HUES64 (cell line): ENCODE measurements around the gene RTF1.
A peak's percentile ranks its signal among the peaks of the same experiment; 100 is the strongest.

Experiments
- H3K27ac ChIP-seq: 2 replicates; pipeline ENCODE4 v1.7.0; 2013; ENCODE audit warnings: low read depth, low read length, inconsistent platforms
- H3K27me3 ChIP-seq: 2 replicates; pipeline ENCODE4 v1.6.1; 2013; ENCODE audit warnings: mild to moderate bottlenecking, low read length; ENCODE audit not compliant: insufficient read depth
- H3K36me3 ChIP-seq: 2 replicates; pipeline ENCODE4 v1.6.1; 2013; ENCODE audit warnings: mild to moderate bottlenecking, low read length; ENCODE audit not compliant: insufficient read depth
- H3K4me1 ChIP-seq: 2 replicates; pipeline ENCODE4 v1.6.1; 2013; ENCODE audit warnings: mild to moderate bottlenecking, low read length, moderate library complexity; ENCODE audit not compliant: insufficient read depth
- H3K4me3 ChIP-seq: 2 replicates; pipeline ENCODE4 v1.5.1; 2013; ENCODE audit warnings: mild to moderate bottlenecking, low read length, moderate library complexity
- H3K9ac ChIP-seq: 2 replicates; pipeline ENCODE4 v1.6.1; 2013; ENCODE audit warnings: mild to moderate bottlenecking, low read depth, low read length
- H3K9me3 ChIP-seq: 2 replicates; pipeline ENCODE4 v1.6.1; 2013; ENCODE audit warnings: low read depth, low read length; ENCODE audit not compliant: insufficient read depth
- WGBS: fragments of 150-250, 120-280 bp; methylation state at CpG from one replicate; pipeline ENCODE4 v1.1.7; 2013; ENCODE audit warnings: missing lambda C conversion rate; 5-methylcytosine and 5-hydroxymethylcytosine counted together

The RTF1 gene

GRCh38 chr15:41501191-41501917, 84.5 kb downstream of the RTF1 start:
- no peaks in the 10 kb centered on the region for H3K9me3 ChIP-seq
- H3K4me3 ChIP-seq, result peak overlapping the region; percentile 45
- no peak overlapping the region for H3K9ac ChIP-seq
- H3K27me3 ChIP-seq, result peaks cover 100% of the 10 kb centered on the region
- WGBS, result 3% methylated on average over 56 of the region's 56 CpGs
- no peak overlapping the region for H3K27ac ChIP-seq
- 0 out of 2 replicates have a peak, but pooled peaks cover 2% of the 10 kb centered on the region for H3K4me1 ChIP-seq
- no peaks in the 10 kb centered on the region for H3K36me3 ChIP-seq

- Histone ChIP-seq H3K4me3 (peak overlapping the region; percentile 45), H3K9ac (no peak overlapping the region)
Observed at GRCh38 chr15:41501931-41502794, 85.3 kb downstream of the RTF1 start.

GRCh38 chr15:41502795-41503668, 86.1 kb downstream of the RTF1 start:
- H3K9me3 ChIP-seq, result no peaks in the 10 kb centered on the region
- H3K9ac ChIP-seq, result no peak overlapping the region
- H3K27ac ChIP-seq, result no peak overlapping the region
- H3K4me1 ChIP-seq, result 0 out of 2 replicates have a peak, but pooled peaks cover 2% of the 10 kb centered on the region
- H3K4me3 ChIP-seq, result peak overlapping the region; percentile 45
- H3K27me3 ChIP-seq, result peaks cover 98% of the 10 kb centered on the region
- 10% methylated on average over 54 of the region's 54 CpGs for WGBS
- no peaks in the 10 kb centered on the region for H3K36me3 ChIP-seq

More at GRCh38 chr15:41501931-41502794, 85.3 kb downstream of the RTF1 start:
- 3% methylated on average over 64 of the region's 64 CpGs for WGBS
- Histone ChIP-seq H3K4me1 (0 out of 2 replicates have a peak, but pooled peaks cover 2% of the 10 kb centered on the region), H3K27ac (no peak overlapping the region), H3K36me3 (no peaks in the 10 kb centered on the region), H3K9me3 (no peaks in the 10 kb centered on the region), H3K27me3 (peaks cover 98% of the 10 kb centered on the region)

GRCh38 chr15:41503669-41504010, 86.7 kb downstream of the RTF1 start:
- Histone ChIP-seq H3K9me3 (no peaks in the 10 kb centered on the region), H3K27me3 (peaks cover 98% of the 10 kb centered on the region), H3K4me3 (no peak overlapping the region), H3K4me1 (0 out of 2 replicates have a peak, but pooled peaks cover 2% of the 10 kb centered on the region), H3K36me3 (no peaks in the 10 kb centered on the region), H3K9ac (no peak overlapping the region), H3K27ac (no peak overlapping the region)
- WGBS, result 75% methylated on average over 5 of the region's 5 CpGs

GRCh38 chr15:41504751-41505492, 88.0 kb downstream of the RTF1 start:
- H3K4me1 ChIP-seq, result 0 out of 2 replicates have a peak, but pooled peaks cover 2% of the 10 kb centered on the region
- 89% methylated on average over 13 of the region's 13 CpGs for WGBS
- H3K9ac ChIP-seq, result no peak overlapping the region
- H3K36me3 ChIP-seq, result no peaks in the 10 kb centered on the region
- peaks cover 98% of the 10 kb centered on the region for H3K27me3 ChIP-seq
- no peak overlapping the region for H3K27ac ChIP-seq
- H3K9me3 ChIP-seq, result no peaks in the 10 kb centered on the region
- no peak overlapping the region for H3K4me3 ChIP-seq

- Histone ChIP-seq H3K9me3 (no peaks in the 10 kb centered on the region), H3K27ac (no peak overlapping the region), H3K36me3 (no peaks in the 10 kb centered on the region), H3K4me3 (no peak overlapping the region), H3K4me1 (0 out of 2 replicates have a peak, but pooled peaks cover 2% of the 10 kb centered on the region), H3K27me3 (peaks cover 98% of the 10 kb centered on the region), H3K9ac (no peak overlapping the region)
- 76% methylated on average over 4 of the region's 4 CpGs for WGBS
Observed at GRCh38 chr15:41505776-41506175, 88.9 kb downstream of the RTF1 start.

- WGBS, result 80% methylated on average over 10 of the region's 10 CpGs
- Histone ChIP-seq H3K4me3 (no peak overlapping the region), H3K9me3 (no peaks in the 10 kb centered on the region), H3K4me1 (no peaks in the 10 kb centered on the region), H3K27me3 (peaks cover 98% of the 10 kb centered on the region), H3K36me3 (no peaks in the 10 kb centered on the region), H3K27ac (no peak overlapping the region), H3K9ac (no peak overlapping the region)
Observed at GRCh38 chr15:41506796-41507341, 90.0 kb downstream of the RTF1 start.

GRCh38 chr15:41507820-41508290, 91.0 kb downstream of the RTF1 start:
- no peak overlapping the region for H3K4me3 ChIP-seq
- no peak overlapping the region for H3K27ac ChIP-seq
- H3K4me1 ChIP-seq, result no peaks in the 10 kb centered on the region
- no peak overlapping the region for H3K9ac ChIP-seq
- WGBS, result 87% methylated on average over 7 of the region's 7 CpGs
- H3K36me3 ChIP-seq, result no peaks in the 10 kb centered on the region
- H3K9me3 ChIP-seq, result no peaks in the 10 kb centered on the region
- peaks cover 98% of the 10 kb centered on the region for H3K27me3 ChIP-seq

GRCh38 chr15:41510728-41511127, 93.8 kb downstream of the RTF1 start:
- no peak overlapping the region for H3K27ac ChIP-seq
- H3K36me3 ChIP-seq, result no peaks in the 10 kb centered on the region
- no peaks in the 10 kb centered on the region for H3K9me3 ChIP-seq
- H3K27me3 ChIP-seq, result peaks cover 86% of the 10 kb centered on the region
- 46% methylated on average over 7 of the region's 7 CpGs for WGBS
- H3K4me1 ChIP-seq, result peaks cover 6% of the 10 kb centered on the region; the same call in 1 of the 2 replicates
- H3K9ac ChIP-seq, result no peak overlapping the region
- peak overlapping the region; percentile 39; the same call in 1 of the 2 replicates for H3K4me3 ChIP-seq
